GM21447 (cell line): ENCODE data around the gene OR10J5.
"Not testable (repeated sequence)": the region's sequence is repeated elsewhere in the genome, so short reads cannot be mapped to it uniquely, and the experiment has no call there.

Experiments used
- ATAC-seq: cut with Tn5 transposase; IDR thresholded peaks from one replicate; pipeline ENCODE4 v1.9.1; 2021; ENCODE audit not compliant: unreplicated experiment

Gene OR10J5, protein sequence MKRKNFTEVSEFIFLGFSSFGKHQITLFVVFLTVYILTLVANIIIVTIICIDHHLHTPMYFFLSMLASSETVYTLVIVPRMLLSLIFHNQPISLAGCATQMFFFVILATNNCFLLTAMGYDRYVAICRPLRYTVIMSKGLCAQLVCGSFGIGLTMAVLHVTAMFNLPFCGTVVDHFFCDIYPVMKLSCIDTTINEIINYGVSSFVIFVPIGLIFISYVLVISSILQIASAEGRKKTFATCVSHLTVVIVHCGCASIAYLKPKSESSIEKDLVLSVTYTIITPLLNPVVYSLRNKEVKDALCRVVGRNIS

DNA sequence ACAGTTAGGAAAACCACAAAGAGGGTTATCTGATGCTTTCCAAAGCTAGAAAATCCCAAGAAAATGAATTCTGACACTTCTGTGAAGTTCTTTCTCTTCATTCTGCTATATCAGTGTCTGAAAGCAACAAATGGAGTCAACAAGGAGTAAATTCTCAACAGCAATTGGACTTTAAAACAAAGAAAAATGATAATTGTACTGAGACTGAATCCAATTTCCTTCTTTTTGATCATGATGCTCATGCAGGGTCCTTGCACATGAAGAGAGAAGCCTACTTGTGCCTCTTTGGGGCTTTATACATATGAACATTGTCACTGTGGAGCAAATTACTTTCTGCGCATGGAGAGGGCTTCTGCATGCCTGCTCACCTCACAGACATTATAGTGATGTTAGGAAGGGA, at the start of gene OR10J5:
TSS of gene OR10J5 (minus strand) at position 101 of the 400 bp plus-strand sequence. CDS start at position 101, 0 bp downstream.
- no peak for ATAC-seq

GRCh38 chr1:159584536-159584935, 48.7 kb upstream of the OR10J5 start:
- no peak for ATAC-seq

- no peak for ATAC-seq
Measured at GRCh38 chr1:159581422-159581821, 45.6 kb upstream of the OR10J5 start.

GRCh38 chr1:159580340-159580739, 44.5 kb upstream of the OR10J5 start:
- ATAC-seq = no peak

GRCh38 chr1:159577446-159577845, 41.6 kb upstream of the OR10J5 start:
- no peak for ATAC-seq

DNA sequence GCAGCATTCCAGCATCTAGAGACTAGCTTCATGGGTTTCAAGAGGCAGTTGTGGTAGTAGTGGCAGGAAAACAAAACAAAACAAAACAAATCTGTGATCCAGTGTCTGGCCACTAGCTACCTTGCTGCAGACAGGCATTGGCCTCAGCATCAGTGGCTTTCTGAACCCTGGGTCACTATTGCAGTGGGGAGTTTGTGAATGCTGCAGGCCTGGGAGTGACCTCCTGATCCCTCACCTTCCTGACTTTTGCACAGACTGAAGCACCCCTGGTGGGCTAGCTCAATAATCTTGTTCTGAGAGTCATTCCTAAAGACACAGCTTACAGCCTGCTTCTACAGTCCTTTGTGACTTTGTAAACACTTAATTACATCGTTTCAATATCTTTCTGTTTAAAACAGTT, 26.9 kb upstream of the OR10J5 start:
- no peak for ATAC-seq

DNA sequence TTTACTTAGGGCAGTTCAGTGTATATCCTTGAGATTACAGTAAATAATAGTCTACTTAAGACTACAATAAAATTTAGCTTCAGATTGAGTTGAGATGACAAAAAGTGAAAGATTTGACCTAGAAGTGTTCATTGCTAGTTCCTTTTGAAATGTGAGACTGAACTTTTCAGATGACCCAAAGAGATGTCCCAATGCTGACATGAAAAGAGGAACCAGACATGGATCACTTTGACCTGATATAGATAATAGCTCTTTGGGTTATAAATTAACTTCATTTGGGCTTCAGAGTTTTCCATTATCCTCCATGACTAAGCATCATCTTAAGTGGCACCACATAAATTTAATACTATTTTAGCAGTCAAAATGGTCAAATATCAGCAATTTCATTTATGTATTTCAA, 25.7 kb upstream of the OR10J5 start:
- ATAC-seq = no peak

- ATAC-seq = no peak
Measured at GRCh38 chr1:159560599-159560998, 24.8 kb upstream of the OR10J5 start.

GRCh38 chr1:159556931-159557369, 21.1 kb upstream of the OR10J5 start:
- no peak for ATAC-seq

DNA sequence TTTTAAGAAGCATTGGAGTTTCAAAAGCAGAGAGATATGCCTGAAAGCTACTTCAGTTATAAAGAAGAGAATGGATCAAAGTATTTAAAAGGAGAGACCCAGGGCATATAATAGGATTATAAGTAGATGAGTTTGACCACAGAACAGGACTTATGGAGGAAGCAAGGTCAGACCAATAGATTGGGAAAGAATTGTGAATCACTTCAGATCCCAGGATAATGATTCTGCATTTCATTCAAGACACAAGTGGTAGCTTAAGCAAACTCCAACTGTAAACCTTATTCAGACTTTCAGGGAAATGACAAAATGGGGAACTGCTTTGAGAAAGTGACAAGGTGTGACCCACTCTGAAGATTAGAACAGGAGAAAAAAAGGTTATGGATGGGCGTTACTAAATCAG, 18.9 kb upstream of the OR10J5 start:
- ATAC-seq = no peak

- no peak for ATAC-seq
Measured at GRCh38 chr1:159554261-159554660, 18.5 kb upstream of the OR10J5 start.

DNA sequence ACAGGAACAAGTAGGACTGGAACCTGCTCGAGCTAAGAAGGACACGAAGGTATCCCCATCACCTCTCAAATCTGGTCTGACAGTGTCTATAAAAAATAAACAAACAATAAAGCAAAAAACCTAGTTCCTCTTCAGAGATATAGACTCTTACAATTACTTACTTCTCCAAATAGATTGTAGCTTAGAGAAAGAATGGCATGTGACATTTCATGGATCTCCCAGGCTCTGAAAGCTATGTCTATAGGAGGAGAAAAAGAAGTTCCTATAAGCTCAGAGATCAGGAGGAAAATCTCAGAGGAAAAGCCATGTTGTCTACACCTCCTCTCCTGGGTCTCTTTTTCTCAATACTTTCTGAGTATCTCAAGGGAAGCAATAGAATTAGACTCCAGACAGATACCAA, 12.3 kb upstream of the OR10J5 start:
- no peak for ATAC-seq

DNA sequence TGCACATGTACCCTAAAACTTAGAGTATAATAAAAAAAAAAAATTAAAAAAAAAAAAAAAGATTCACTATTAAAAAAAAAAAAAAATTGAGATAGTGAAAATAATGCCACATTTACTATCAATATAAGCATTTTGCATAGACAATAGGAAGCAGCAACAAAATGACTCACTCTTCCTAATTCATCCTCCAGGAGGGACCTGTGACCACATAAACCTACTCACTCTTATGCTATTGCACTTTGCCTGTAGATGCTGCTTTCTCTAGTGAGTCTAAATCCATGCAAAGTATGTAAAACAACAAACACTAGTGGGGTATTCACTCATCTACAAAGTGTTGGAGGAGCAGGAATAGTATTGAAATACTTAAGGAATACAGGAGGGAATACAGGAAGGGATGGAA, 2.9 kb downstream of the OR10J5 start:
- ATAC-seq = no peak

DNA sequence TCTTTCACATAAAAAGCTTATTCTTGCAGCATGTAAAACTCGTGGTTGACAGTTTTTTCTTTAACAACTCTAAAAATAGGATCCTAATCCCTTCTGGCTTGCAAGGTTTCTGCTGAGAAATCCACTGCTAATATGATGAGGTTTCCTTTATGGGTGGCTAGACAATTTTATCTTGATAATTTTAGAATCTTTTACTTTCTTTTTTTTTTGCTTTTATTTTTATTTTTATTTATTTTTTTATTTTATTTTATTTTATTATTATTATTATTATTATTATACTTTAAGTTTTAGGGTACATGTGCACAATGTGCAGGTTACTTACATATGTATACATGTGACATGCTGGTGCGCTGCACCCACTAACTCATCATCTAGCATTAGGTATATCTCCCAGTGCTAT, 11.0 kb downstream of the OR10J5 start:
- not testable (repeated sequence) for ATAC-seq

DNA sequence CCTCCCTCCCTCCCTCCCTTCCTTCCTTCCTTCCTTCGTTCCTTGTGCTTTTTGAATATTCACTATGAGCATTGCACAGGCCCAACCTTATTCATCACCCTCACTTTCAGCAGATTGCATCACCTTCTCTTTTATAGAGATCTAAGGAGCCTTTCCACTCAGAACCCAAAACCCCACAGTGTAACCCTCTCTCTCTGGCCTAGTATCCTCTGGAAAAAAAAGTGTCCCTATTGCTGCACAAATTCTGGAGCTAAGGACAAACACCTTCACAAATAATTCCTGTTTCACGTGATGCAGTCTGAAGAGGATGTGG, 25.6 kb downstream of the OR10J5 start:
- no peak for ATAC-seq

- ATAC-seq = no peak
Measured at GRCh38 chr1:159509440-159510228, 26.2 kb downstream of the OR10J5 start.

DNA sequence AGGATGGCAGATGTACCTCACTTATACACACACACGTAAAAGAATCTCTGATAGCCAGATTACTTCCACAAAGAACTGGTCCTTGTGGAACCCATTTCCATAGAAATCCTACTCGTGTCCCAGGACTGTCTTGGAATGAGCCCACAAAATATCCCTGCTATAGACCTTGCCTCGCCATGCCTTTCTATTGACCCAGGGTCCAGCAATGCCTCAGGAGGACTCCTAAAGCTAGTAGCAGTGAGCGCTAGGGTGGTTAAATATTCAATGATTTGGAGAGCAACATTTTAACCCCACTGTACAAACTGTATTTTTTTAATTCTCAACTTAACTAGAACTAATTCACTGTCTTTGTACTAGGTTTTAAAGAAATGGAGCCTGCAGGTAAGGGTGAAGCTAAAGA, 26.9 kb downstream of the OR10J5 start:
- no peak for ATAC-seq

DNA sequence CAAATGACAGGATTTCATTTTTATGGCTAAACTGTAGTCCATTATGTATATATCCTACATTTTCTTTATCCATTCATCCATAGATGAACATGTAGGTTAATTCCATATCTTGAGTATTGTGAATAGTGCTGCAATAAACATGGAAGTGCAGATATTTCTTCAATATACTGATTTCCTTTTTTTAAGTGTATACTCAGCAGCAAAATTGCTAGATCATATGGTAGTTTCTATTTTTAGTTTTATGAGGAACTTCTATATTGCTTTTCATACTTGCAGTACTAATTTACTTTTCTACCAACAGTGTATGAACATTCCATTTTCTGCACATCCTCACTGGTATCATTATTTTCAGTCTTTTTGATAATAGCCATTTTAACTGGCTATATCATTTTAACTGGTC, 30.1 kb downstream of the OR10J5 start:
- ATAC-seq = no peak

DNA sequence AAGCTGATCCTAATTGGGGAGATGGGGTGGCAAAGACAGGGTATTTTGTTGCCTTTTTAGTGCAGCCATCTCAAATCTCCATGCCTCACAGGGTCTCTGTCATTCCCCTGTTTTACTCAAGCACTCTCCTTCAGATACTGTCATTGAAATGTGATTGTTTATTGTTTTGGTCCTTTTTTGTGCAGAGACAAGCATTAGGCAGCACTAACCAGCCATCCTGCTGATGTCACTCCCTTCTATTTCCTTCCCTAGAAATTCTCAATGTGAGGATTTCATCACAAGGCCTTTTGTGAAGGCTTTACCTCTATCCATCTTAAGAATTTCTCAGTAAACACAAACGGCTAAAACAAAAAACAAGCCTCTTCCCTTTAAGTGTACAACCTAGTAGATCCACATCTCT, 34.7 kb downstream of the OR10J5 start:
- no peak for ATAC-seq

DNA sequence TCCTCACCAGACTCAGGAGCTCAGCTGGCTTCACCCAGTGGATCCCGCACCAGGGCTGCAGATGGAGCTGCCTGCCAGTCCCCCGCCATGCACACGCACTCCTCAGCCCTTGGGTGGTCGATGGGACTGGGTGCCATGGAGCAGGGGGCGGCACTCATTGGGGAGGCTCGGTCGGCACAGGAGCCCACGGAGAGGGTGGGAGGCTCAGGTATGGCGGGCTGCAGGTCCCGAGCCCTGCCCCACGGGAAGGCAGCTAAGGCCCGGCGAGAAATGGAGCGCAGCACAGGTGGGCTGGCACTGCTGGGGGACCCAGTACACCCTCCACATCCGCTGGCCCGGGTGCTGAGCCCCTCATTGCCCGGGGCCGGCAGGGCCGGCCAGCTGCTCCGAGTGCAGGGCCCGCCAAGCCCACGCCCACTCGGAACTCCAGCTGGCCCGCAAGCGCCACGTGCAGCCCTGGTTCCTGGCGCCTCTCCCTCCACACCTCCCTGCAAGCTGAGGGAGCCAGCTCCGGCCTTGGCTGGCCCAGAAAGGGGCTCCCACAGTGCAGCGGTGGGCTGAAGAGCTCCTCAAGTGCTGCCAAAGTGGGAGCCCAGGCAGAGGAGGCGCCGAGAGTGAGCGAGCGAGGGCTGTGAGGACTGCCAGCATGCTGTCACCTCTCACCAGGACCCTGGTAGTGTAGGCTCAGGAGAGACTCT, 41.1 kb downstream of the OR10J5 start:
- not testable (repeated sequence) for ATAC-seq

- ATAC-seq = no peak
Measured at GRCh38 chr1:159493354-159493753, 42.5 kb downstream of the OR10J5 start.
